ENCODE data around the gene MICA. TPM values are rescaled to one million over a fixed set of nuclear protein-coding genes. Genes with fewer than 3 reads are reported as not detected.
A peak's percentile ranks its signal among the peaks of the same experiment; 100 is the strongest.

The MICA gene
- polyA plus RNA-seq, 3 donors = 5.6 to 16.5 (median 6.9) TPM

DNA sequence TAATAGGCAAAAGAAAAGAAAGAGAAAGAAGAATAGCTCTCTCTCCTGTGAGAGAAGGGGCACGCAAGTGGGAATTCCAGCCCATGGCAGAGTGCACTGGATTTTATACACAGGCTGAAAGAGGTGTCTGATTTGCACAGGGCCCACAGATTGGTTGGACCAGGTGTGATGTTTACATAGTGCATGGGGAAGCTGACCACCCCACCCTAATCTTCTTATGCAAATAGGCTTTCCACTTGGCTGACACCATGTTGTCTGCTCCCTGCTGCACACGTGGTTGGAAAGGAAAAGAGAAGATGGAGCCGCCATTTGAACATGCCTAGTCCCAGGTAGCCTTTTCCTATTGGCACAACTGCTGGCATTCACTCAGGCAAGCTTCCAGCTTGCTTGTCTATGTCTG is 20.2 kb downstream of the MICA start:
- Mint-ChIP-seq H3K27ac (no peak overlapping the region), H3K4me3 (peak overlapping the region in 1 of 2 donors; percentile 27), H3K4me1 (no peaks in the 10 kb centered on the region), H3K36me3 (no peaks in the 10 kb centered on the region), H3K9me3 (no peaks in the 10 kb centered on the region), H3K27me3 (ENCODE audit: low read depth in 3 of 3) (peaks cover 7 to 34% (median 11%) of the 10 kb centered on the region in 3 donors)
- no peak for DNase-seq
- Histone ChIP-seq H4K20me1 (ENCODE audit: insufficient read depth, low read length) (no peaks in the 10 kb centered on the region), H3K4me2 (replicated peaks; ENCODE audit: extremely low read depth, low read length, poor library complexity, severe bottlenecking) (no peak overlapping the region), H3K9ac (ENCODE audit: insufficient read depth, low read length, poor library complexity, severe bottlenecking) (no peak overlapping the region), H3K79me2 (ENCODE audit: insufficient read depth, low read length) (no peaks in the 10 kb centered on the region), H3K9me3 (replicated peaks in 1 of 2; ENCODE audit: control insufficient read depth in 1 of 2, insufficient read depth in 1 of 2, low read length in 2 of 2) (no peaks in the 10 kb centered on the region), H3K36me3 (replicated peaks in 1 of 2; ENCODE audit: control insufficient read depth in 1 of 2, insufficient read depth in 2 of 2, low read length in 2 of 2) (no peaks in the 10 kb centered on the region), H3K27ac (ENCODE audit: low read depth in 1 of 2, low read length in 2 of 2) (no peak overlapping the region), H3K27me3 (ENCODE audit: control insufficient read depth in 2 of 2, insufficient read depth in 2 of 2, low read length in 2 of 2) (peaks cover 6 to 13% of the 10 kb centered on the region in 2 donors), H2AFZ (ENCODE audit: insufficient read depth, low read depth, low read length, poor library complexity, severe bottlenecking) (no peak overlapping the region), H3K4me3 (replicated peaks in 1 of 3; ENCODE audit: low read depth in 2 of 3, low read length in 3 of 3) (no peak overlapping the region), H3K4me1 (ENCODE audit: control insufficient read depth in 1 of 2, insufficient read depth in 2 of 2, low read length in 2 of 2) (no peaks in the 10 kb centered on the region)
- intact Hi-C loops (cut with micrococcal nuclease) = no loop called here
- TF ChIP-seq, protein P1, sequence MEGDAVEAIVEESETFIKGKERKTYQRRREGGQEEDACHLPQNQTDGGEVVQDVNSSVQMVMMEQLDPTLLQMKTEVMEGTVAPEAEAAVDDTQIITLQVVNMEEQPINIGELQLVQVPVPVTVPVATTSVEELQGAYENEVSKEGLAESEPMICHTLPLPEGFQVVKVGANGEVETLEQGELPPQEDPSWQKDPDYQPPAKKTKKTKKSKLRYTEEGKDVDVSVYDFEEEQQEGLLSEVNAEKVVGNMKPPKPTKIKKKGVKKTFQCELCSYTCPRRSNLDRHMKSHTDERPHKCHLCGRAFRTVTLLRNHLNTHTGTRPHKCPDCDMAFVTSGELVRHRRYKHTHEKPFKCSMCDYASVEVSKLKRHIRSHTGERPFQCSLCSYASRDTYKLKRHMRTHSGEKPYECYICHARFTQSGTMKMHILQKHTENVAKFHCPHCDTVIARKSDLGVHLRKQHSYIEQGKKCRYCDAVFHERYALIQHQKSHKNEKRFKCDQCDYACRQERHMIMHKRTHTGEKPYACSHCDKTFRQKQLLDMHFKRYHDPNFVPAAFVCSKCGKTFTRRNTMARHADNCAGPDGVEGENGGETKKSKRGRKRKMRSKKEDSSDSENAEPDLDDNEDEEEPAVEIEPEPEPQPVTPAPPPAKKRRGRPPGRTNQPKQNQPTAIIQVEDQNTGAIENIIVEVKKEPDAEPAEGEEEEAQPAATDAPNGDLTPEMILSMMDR (IDR thresholded peaks at IDR 0.05) = no peak
- no CpG with 5 or more reads among the region's 3 CpGs for WGBS (ENCODE audit: insufficient coverage)

DNA sequence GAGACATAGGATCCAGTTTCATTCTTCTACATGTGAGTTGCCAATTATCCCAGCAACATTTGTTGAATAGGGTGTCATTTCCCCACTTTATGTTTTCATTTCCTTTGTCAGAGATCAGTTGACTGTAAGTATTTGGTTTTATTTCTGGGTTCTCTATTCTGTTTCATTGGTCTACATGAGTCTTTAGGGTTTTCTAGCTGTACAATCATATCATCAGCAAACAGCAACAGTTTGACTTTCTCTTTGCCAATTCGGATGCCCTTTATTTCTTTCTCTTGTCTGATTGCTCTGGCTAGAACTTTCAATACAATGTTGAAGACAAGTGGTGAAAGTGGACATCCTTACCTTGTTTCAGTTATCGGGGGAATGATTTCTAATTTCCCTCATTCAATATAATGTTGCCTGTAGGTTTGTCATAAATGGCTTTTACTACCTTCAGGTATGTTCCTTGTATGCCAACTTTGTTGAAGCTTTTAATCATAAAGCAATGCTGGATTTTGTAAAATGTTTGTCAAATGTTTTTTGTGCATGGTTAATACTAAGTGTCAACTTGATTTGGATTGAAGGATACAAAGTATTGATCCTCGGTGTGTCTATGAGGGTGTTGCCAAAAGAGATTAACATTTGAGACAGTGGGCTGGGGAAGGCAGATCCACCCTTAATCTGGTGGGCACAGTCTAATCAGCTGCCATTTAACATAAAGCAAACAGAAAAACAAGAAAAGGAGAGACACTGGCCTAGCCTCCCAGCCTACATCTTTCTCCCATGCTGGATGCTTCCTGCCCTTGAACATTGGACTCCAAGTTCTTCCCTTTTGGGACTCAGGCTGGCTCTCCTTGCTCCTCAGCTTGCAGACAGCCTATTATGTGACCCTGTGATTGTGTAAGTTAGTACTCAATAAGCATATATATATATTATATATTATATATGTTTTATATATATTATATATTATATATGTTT is 23.3 kb downstream of the MICA start:
- Histone ChIP-seq H3K9ac (ENCODE audit: insufficient read depth, low read length, poor library complexity, severe bottlenecking) (no peak overlapping the region), H2AFZ (ENCODE audit: insufficient read depth, low read depth, low read length, poor library complexity, severe bottlenecking) (no peak overlapping the region), H3K27me3 (ENCODE audit: control insufficient read depth in 2 of 2, insufficient read depth in 2 of 2, low read length in 2 of 2) (peaks cover 6 to 12% of the 10 kb centered on the region in 2 donors), H4K20me1 (ENCODE audit: insufficient read depth, low read length) (no peaks in the 10 kb centered on the region), H3K9me3 (replicated peaks in 1 of 2; ENCODE audit: control insufficient read depth in 1 of 2, insufficient read depth in 1 of 2, low read length in 2 of 2) (peaks cover 0 to 5% of the 10 kb centered on the region in 2 donors), H3K79me2 (ENCODE audit: insufficient read depth, low read length) (no peaks in the 10 kb centered on the region), H3K4me1 (ENCODE audit: control insufficient read depth in 1 of 2, insufficient read depth in 2 of 2, low read length in 2 of 2) (no peaks in the 10 kb centered on the region), H3K4me2 (replicated peaks; ENCODE audit: extremely low read depth, low read length, poor library complexity, severe bottlenecking) (no peak overlapping the region), H3K36me3 (replicated peaks in 1 of 2; ENCODE audit: control insufficient read depth in 1 of 2, insufficient read depth in 2 of 2, low read length in 2 of 2) (no peaks in the 10 kb centered on the region), H3K27ac (ENCODE audit: low read depth in 1 of 2, low read length in 2 of 2) (no peak overlapping the region), H3K4me3 (replicated peaks in 1 of 3; ENCODE audit: low read depth in 2 of 3, low read length in 3 of 3) (no peak overlapping the region)
- Mint-ChIP-seq H3K4me3 (no peak overlapping the region), H3K36me3 (no peaks in the 10 kb centered on the region), H3K9me3 (peaks cover 2 to 9% (median 8%) of the 10 kb centered on the region in 7 donors), H3K4me1 (no peaks in the 10 kb centered on the region), H3K27ac (peak overlapping the region in 1 of 7 donors; percentile 47), H3K27me3 (ENCODE audit: low read depth in 3 of 3) (peaks cover 6 to 26% (median 9%) of the 10 kb centered on the region in 3 donors)
- no CpG with 5 or more reads among the region's 3 CpGs for WGBS (ENCODE audit: insufficient coverage)
- TF ChIP-seq, protein P1 (IDR thresholded peaks at IDR 0.05) = no peak
- intact Hi-C loops (cut with micrococcal nuclease) = no loop called here
- DNase-seq = no peak
